ENCODE measurements around the gene ZNRF1.

The ZNRF1 gene

DNA sequence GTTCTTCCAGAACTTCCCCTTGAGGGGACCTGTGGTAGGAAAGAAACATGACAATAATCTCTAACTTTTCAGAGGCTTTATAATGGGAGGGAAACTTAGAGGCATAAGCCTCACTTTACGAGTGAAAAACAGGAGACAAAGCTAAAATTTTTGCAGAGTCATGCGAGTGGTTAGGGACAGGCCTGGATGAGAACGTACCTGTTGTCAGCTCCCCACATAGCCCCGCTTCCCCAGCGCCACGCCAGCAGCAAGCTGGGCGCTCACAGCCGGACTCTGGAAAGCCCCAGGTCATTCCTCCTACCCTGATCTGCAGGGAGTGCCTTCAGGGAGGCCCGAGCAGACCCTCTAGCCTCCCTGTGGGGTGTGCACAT is 64.1 kb downstream of the ZNRF1 start:
- no peak for DNase-seq

DNA sequence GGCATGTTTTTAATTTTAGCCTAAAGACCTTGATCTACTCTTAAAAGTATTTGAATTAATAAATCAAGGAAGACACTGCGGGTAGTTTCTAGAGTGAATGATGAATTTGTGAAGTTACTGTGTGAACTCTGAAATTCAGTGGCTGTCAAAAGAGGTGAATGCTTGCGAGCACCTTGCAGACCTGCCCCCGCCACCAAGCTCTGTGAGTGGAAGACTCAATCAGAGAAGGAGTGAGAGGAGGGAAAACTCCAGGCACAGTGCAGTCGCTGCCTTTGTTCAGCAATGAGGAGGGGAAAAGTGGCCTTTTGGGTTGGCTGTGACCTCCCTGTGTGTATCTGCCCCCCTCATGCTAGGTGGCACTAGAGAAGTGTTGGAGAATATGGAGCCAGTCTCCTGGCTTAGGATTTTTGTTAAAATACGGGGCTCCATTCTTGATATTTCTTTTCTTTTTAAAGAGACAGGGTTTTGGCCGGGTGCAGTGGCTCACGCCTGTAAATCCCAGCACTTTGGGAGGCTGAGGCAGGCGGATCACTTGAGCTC is 64.8 kb downstream of the ZNRF1 start:
- DNase-seq = no peak

DNA sequence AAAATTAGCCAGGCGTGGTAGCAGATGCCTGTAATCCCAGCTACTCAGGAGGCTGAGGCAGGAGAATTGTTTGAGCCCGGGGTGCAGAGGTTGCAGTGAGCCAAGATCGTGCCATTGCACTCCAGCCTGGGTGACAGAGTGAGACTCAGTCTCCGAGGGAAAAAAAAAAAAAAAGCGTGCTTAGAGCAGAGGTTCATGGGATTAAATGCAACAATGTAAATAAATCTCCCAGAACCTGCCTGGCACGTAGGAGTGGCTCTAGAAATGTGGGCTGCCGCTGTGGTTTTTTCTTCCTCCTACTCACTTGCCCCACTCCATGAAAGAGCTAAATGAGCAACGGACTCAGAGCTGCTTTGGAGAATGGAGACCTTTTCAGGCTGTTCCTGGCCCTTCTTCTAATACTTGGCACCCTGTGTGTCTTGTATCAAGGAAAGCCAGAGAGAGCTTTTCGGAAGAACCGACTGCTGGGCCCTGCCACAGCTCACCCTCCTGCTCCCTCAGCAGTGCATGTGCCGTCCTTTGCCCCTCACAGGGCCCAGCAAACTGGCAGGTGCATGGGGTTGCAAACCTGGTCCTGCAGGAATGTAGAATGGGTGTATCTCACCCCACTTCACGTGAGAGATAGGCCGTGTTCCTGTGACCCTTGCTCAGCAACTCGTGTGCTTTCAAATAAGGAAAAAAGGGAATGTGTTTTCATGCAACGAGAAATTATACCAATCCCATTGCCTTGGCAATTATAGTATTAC is 65.8 kb downstream of the ZNRF1 start:
- DNase-seq = peak; percentile 61

DNA sequence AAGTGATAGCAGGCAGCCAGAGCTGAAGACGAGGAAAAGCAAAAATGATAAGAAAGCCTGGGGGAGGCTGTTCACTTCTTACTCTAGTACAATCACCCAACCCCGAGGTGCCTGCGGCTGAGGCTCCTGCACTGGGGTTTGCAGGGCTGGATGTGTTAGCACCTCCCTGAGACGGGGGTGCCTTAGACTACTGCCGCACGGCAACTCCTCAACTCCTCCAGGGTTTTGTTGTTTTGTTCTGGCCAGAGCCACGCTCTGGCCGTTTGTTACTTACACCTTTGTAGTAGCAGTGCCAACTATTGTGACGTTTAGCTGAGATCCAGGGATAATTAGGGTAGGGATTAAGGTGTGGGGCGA is 66.3 kb downstream of the ZNRF1 start:
- no peak for DNase-seq

DNA sequence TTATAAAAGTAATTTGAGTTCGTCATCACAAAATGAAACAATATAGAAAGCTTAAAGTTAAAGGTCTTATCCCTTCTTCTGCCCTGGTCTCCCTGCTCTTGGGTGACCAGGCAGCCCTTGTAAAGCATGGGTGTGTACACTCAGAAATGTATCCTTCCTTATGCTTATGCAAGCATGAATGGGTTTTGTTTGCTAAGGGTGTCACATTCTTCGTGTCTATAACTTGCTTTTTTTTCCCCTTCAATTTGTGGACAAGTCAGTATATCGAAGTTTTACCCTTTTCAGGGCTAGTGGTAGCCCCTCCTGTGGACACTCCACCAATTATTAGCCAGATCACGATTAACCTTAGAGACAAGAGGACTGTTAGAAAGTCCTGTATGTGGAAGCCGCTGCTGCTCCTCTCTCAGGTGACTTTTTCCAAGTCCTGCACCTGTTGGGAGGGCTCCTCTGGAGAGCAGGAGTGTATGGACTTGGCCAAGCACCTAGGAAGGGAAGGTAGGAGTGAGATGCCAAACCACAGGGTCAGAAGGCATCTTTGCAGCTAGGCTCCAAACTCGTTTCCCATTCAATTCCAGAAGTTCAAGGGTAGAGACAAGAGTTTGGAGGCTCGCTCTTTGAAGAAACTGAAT is 66.8 kb downstream of the ZNRF1 start:
- DNase-seq = no peak

DNA sequence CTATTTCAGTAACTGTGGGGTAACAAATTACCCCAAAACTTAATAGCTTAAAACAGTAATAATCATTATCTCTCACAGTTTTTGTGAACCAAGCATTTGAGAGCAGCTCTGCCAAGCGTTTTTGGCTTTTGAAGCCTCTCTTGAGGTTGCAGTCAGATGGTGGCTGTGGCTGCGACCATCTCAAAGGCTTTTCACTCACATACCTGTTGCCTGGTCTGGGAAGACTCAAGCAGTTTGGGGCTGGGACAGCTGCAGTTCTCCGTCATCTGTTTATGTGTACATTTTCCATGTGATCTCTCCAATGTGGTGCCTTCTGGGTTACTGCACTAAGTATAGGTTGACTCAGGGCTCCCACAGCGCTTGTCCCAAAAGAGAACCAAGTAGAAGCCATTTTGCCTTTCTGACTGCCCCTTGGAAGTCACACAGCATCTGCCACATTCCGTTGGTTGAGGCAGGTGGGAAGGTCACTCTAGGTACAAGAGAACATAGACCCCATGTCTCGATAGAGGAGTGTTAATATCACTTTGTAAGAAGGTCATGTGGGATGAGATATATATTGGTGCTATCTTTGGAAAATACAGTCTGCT is 68.1 kb downstream of the ZNRF1 start:
- DNase-seq = no peak

DNA sequence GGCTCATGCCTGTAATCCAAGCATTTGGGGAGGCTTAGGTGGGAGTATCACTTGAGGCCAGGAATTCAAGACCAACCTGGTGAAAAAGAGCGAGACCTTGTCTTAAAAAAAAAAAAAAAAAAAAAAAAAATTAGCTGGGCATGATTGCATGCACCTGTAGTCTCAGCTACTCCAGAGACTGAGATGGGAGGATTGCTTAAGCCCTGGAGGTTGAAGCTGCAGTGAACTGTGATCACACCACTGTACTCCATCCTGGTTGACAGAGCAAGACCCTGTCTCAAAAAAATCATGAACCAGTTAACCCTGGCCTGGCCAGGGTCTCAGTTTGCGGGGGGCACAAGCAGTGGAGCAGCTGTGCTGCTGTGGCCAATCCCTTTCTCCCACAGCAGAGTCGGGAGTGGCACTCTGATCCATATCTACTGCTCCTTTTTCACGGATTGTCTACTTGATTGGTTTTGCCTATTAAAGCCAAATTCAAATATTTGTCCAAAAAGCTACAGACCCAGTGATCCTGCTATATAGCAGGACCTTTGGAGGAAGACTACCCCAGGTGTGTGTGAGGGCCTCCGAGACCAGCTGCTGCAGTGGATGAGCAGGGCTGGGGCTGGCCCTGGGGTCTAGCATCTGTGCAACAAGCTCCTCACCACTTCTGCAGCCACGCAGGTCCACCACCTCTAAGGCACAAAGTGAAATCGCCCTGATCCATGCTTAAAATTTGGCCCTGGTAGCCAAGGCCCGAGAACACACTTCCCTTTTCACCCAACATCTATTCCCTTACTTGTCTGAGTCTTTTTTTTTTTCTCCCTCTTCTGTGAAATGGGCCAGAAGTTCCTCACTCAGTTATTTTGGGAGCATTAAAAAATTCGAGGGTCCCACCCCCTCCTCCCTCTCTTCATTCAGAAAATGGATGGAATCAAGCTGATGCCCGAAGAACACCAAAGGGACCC is 69.5 kb downstream of the ZNRF1 start:
- DNase-seq = no peak

DNA sequence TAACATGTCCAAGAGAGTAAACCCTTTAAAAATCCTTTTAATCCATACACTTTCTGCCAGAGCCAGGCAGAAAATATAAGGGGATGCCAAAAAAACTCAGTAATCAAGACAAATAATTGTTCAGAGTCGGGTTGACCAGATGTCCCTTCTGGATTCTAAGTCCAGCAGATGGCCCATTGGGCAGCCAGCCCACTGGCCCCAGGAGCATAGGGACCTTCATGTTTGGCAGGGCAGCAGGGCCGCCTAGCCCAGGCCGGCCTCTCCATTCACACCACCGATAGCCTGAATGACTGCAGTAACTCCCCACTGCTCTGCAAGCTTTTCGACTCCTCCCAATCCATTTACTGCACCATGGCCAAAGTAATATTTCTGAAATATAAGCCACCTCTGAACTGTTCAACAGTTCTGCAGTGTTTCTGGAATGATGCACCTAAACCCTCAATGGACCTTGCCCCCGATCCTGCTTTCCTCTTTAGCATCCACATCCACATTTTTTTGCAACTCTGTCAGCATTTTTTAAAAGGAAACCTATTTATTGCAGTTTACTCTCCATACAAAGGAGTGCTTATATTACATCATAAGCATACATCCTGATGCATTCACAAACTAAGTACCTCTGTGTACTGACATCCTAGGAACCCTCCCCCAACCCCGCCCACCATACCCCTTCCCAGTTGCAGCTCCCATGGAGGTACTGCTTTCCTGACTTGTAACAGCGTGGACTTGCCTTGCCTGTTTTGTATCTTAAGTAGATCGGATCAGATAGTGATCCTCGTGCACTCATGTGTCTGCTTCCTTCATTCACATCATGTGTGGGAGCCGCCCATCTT is 71.4 kb downstream of the ZNRF1 start:
- no peak for DNase-seq

DNA sequence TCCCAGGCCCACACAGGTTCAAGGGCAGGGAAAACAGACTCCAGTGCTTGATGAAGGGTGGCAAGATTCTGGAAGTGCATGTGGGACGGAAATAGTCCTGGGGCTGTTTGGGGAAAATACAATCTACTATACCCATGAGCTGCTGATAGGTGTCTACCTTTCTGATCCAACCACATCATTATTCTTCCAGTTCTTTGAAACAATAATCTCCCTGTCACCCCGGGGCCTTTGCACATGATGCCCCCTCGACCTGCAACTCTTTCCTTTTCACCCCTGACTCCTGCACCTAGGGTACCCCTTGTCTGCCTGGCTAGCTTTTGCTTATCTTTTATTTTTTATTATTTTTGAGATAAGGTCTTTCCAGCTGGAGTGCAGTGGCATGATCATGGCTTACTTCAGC is 72.8 kb downstream of the ZNRF1 start:
- no peak for DNase-seq

DNA sequence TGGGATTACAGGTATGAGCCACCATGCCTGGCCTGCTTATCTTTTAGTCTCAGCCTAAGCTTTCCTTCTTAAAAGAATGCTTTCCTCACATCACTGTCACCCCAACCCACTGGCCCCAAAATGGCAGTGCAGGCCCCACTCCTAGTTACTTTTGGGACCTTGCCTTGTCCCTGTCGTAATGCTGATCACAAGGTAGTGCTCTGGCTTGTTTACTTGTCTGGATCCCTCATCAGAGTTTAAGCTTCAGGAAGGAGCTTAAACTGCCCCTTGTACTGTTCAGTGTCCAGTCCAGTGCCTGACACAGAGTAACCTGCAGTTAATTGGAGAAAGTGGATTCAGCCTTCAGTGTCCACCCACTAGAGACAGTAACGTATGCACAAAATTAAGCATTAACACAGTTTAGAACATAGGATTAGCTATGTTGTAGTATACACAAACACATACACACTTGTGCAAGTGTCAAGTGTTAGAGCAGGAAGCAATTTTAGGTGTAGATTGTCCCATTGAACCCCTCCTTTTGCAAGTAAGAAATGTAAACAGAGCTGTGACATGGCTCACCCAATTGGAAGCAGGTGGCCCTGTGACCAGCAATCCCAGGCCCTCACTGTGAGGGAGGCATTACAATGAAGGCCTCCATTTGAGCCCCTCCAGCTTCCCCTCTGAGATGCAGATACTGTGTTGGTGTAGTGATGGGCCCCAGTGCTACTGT is 73.6 kb downstream of the ZNRF1 start:
- DNase-seq = no peak

DNA sequence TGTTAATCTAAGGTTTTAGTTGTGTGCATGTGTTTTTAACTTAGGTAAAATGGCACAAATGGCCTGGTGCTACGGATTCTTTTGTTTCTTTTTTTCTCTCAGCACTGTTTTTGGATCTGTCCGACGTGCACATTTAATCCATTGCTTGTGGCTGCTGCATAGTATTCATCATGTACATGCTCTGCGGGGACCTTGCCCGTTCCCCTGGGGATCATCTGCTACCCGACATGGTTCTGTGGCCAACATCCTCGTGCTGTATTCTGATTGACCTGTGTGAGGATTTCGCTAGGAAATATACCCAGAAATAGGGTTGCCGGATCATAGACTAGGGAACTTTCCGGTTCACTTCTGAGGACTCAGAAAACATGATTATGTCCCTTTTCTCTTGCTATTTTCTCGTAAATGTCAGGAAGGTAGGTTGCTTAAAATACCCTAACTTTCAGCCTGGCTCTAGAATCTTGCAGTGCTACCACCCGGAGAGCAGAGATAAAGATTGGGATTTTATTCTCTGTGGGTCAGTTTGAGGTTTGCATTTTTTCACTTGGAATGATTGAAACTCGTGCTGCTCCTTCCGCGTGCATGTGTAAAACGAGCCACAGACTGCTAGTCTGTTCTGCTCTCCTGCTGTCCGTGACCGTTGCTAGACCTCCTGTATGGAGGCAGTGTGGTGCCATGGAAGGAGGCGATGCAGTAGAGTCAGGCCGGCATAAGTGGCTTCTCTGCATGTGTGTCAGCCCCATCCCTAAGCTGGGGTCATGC is 74.9 kb downstream of the ZNRF1 start:
- no peak for DNase-seq

DNA sequence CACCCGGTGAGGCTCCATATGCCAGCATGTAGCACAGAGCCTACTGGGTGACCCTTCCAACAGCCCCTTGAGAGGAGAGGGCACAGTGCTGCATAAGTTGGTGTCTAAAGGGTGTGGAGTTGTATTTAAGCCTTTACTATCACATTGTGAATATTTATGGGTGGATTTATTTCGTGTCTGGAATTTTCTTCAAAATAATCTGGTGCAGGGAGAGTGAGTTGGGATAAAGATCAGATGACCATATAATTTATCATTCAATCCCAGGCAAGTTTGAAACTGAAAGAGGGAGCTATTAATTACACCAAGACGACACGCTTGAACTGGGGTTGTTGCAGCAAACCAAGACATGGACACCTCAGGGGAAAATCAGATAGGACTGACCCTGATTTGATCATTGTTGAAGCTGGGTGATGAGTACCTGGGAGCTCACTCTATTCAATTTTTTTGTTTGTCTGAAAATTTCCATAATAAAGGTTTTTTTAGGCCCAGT is 75.5 kb downstream of the ZNRF1 start:
- DNase-seq = no peak

DNA sequence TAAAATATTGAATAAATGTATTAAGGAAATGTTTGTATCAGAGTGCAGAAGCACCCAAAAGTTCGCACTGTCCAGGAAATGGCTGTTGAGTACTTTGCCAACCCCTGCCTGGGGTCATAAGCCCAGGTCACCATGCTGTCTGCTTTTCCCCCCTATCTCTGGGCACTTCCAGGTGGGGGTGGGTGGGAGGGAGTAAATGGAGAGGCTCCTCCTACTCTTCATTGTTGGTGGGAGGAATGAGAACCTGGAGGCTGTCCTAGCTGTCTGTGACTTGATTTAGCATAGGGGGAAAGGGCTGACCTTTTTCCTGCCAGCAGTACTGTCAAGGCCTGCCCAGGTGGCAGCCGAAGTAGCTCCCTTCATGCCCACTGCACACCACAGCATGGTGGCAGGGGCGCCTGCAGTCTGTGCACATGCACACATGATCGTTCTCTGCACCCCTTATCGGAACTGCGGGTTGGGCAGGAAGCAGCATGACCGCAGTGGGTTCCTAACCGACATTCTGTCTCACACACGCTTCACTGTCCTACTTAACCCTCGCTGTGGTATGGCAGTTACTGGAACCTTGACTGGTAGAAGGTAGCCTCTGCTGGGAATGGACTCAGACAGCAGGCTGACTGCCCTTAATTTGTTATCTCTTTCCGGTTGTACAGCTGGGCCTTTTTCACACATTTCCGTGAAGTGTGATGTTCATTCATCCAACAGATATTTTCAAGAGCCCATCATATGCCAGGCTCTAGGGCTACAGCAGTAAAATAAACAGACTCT is 76.3 kb downstream of the ZNRF1 start:
- DNase-seq = peak; percentile 92

DNA sequence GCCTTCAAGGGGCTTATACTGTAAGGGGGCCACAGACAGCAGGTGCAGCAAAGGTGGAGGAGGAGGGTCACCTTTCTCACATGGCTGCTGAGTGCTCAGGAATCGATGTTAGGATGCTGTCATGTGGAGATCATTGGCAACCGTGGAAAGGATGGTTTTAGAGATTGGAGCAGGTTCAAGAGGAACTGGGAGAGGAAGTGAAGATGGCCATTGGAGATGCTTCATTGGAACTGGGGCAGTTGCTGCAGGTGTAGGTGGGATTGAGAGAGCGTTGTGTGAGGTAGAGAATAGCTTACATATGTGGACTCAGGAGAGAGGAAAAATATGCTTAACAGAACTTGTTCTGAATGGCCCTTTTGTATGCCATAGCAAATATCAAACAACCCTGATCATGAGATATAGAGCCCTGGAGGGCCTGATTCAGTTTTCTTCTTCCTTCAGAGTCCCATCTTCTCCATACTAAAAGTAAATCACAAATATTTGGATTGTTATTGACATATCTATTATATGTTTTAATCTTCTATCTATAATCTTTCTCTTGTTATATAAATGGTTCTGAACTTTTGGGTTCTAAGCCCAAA is 77.0 kb downstream of the ZNRF1 start:
- no peak for DNase-seq

DNA sequence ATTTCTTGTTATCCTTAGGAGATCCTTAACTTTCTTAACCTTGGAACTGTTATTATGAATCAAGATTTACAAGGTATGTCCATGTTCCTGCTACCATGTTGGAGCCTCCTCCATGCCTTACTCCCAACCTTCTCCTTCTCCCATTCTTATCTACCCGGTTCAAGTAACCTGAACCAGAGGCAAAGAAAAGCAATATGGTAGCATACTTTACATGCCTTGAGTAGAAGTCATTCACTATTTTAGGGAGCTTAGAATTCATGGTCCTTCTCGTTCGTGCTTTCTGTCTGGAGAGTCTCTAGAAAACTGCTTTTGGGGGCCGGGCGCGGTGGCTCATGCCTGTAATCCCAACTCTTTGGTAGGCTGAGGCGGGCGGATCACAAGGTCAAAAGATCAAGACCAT is 80.1 kb downstream of the ZNRF1 start:
- no peak for DNase-seq

DNA sequence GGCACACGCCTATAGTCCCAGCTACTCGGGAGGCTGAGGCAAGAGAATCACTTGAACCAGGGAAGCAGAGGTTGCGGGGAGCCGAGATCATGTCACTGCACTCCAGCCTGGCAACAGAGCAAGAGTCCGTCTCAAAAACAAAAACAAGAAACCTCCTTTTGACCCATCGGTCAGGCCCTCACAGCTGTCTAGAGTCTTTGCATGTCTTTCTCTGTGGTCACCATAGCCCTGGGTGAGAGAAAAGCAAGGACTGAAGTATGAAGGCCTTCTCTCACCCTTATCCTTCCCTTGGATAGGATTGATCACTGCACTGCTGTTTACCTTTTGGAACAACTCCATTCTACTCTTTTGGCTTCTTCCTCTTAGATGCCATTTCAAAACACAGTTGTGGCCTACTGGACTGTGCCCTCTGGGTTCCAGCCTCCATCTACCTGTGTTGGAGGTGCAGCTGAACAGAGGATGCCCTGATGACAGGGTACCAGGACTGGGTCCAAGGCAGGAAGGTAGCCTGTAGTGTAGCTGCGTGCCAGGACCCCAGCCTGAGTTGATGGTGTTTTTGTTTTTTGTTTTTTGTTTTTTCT is 80.6 kb downstream of the ZNRF1 start:
- no peak for DNase-seq

DNA sequence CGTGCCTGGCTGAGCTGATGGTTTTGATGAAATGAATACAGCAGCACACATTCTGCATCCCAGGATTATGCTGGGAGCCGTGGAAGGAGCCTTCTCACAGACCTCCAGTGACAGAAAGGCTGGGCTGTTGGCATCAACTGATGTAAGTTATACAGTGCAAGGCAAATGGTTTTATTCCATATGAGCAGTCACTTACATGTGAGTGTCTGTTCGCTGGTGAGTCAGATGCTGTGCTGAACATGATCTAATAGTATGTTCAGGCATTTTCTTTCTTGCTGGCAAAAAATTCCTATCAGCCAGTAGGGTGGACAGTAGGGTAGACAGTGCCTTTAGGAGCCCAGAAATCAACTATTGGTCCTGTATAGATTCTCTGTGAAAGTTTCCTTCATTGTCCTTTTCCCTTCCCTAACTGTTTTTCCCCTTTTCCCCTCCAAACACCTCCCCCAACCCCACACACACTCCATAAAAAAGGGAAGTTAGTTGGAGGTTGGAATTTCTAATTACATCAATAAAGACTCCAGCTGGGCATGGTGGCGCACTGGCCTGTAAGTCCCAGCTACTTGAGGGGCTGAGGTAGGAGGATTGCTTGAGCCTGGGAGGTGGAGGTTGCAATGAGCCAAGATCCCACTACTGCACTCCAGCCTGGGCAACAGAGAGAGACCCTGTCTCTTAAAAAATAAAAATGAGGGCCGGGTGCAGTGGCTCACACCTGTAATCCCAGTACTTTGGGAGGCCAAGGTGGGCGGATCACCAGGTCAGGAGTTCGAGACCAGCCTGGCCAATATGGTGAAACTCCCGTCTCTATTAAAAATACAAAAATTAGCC is 81.6 kb downstream of the ZNRF1 start:
- no peak for DNase-seq

All from GDM1 (cell line).